Measurements from ENCODE around the gene SORCS2. TPM values are rescaled to one million over a fixed set of nuclear protein-coding genes. Genes with fewer than 3 reads are reported as not detected.

The SORCS2 gene
- total and polyA plus RNA-seq, 12 donors, result 0.25 to 5.4 (median 2.2) TPM

GRCh38 chr4:7765666-7766065 lies 573.3 kb downstream of the SORCS2 start:
- Histone ChIP-seq H3K4me1 (peaks cover 0 to 8% (median 0%) of the 10 kb centered on the region in 9 donors), H3K27ac (no peak overlapping the region), H3K27me3 (no peaks in the 10 kb centered on the region), H3K36me3 (peaks cover 0 to 83% (median 4%) of the 10 kb centered on the region in 9 donors), H3K9me3 (no peaks in the 10 kb centered on the region), H3K4me3 (no peak overlapping the region)
- WGBS, 2 donors, result 83 to 89% methylated on average over 12 of the region's 12 CpGs
- ATAC-seq (no peak), DNase-seq (no peak)
- no peak for TF ChIP-seq CTCF (IDR thresholded peaks at IDR 0.05)
- intact Hi-C loops (cut with DNase I), result loop anchor here in 1 of 10 donors (2.0 kb wide), 1 partner anchor 35 kb away; no protein-coding TSS in a partner anchor

- Histone ChIP-seq H3K27ac (no peak overlapping the region), H3K4me3 (no peak overlapping the region), H3K9me3 (no peaks in the 10 kb centered on the region), H3K4me1 (peaks cover 0 to 8% (median 0%) of the 10 kb centered on the region in 9 donors), H3K36me3 (peaks cover 0 to 83% (median 4%) of the 10 kb centered on the region in 9 donors), H3K27me3 (no peaks in the 10 kb centered on the region)
- DNase-seq, result no peak
- WGBS, 2 donors, result 87 to 88% methylated on average over 11 of the region's 11 CpGs
- intact Hi-C loops (cut with DNase I), result loop anchor here in 1 of 10 donors (2.0 kb wide), 1 partner anchor 35 kb away; no protein-coding TSS in a partner anchor
- no peak for ATAC-seq
- no peak for TF ChIP-seq CTCF (IDR thresholded peaks at IDR 0.05)
These were observed 573.7 kb downstream of the SORCS2 start for GRCh38 chr4:7766086-7766485.

GRCh38 chr4:7766661-7767345 lies 574.5 kb downstream of the SORCS2 start:
- 76 to 82% methylated on average over 23 of the region's 23 CpGs for WGBS, 2 donors
- intact Hi-C loops (cut with DNase I), result loop anchor here in 1 of 10 donors (2.0 kb wide), 1 partner anchor 34 kb away; no protein-coding TSS in a partner anchor
- Histone ChIP-seq H3K36me3 (peaks cover 0 to 87% (median 4%) of the 10 kb centered on the region in 9 donors), H3K27ac (no peak overlapping the region), H3K4me1 (peaks cover 0 to 8% (median 0%) of the 10 kb centered on the region in 9 donors), H3K27me3 (no peaks in the 10 kb centered on the region), H3K9me3 (no peaks in the 10 kb centered on the region), H3K4me3 (no peak overlapping the region)
- ATAC-seq (peak in 2 of 8 donors; percentile 32 to 44), DNase-seq (peak; percentile 31 to 43)
- no peak for TF ChIP-seq CTCF (IDR thresholded peaks at IDR 0.05)

GRCh38 chr4:7767526-7767925 lies 575.2 kb downstream of the SORCS2 start:
- Histone ChIP-seq H3K27ac (no peak overlapping the region), H3K27me3 (no peaks in the 10 kb centered on the region), H3K9me3 (no peaks in the 10 kb centered on the region), H3K4me1 (peaks cover 0 to 11% (median 0%) of the 10 kb centered on the region in 9 donors), H3K36me3 (peaks cover 0 to 92% (median 4%) of the 10 kb centered on the region in 9 donors), H3K4me3 (no peak overlapping the region)
- WGBS, 2 donors, result 84 to 92% methylated on average over 9 of the region's 9 CpGs
- intact Hi-C loops (cut with DNase I), result loop anchor here in 1 of 10 donors (2.0 kb wide), 1 partner anchor 33 kb away; no protein-coding TSS in a partner anchor
- ATAC-seq, result no peak
- no peak for TF ChIP-seq CTCF (IDR thresholded peaks at IDR 0.05)
- DNase-seq, result no peak
